Brain pericyte (primary cell): ENCODE results near the gene GNAT2.

Experiments used
- DNase-seq: peaks from one replicate; pipeline ENCODE4 v3.0.0-alpha.2; 2012; ENCODE audit warnings: low read depth, low spot score

Gene GNAT2

DNA sequence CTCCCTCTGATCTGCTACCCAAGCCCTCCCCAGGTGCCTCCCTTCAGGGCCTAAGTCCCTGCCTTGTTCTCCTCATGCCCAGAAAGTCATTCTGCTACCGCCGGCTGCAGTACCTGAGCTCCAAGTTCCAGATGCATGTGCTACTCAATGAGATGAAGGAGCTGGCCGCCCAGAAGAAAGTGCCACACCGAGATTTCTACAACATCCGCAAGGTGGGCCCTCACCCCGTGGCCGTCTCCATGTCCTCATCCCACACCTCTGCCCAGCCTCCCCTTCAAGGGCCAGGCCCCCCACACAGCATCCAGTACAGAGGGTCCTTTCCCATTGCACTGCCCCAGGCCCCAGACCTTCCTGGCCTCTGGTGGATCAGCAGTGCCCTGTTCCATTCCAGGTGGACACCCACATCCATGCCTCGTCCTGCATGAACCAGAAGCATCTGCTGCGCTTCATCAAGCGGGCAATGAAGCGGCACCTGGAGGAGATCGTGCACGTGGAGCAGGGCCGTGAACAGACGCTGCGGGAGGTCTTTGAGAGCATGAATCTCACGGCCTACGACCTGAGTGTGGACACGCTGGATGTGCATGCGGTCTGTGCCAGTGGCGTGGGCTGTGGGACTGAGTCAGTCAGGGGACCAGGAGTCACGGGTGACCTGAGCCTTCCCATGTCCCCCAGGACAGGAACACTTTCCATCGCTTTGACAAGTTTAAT is 8.4 kb upstream of the GNAT2 start:
- no peak for DNase-seq

GRCh38 chr1:109626682-109627408 is 7.4 kb upstream of the GNAT2 start:
- DNase-seq, result no peak

DNA sequence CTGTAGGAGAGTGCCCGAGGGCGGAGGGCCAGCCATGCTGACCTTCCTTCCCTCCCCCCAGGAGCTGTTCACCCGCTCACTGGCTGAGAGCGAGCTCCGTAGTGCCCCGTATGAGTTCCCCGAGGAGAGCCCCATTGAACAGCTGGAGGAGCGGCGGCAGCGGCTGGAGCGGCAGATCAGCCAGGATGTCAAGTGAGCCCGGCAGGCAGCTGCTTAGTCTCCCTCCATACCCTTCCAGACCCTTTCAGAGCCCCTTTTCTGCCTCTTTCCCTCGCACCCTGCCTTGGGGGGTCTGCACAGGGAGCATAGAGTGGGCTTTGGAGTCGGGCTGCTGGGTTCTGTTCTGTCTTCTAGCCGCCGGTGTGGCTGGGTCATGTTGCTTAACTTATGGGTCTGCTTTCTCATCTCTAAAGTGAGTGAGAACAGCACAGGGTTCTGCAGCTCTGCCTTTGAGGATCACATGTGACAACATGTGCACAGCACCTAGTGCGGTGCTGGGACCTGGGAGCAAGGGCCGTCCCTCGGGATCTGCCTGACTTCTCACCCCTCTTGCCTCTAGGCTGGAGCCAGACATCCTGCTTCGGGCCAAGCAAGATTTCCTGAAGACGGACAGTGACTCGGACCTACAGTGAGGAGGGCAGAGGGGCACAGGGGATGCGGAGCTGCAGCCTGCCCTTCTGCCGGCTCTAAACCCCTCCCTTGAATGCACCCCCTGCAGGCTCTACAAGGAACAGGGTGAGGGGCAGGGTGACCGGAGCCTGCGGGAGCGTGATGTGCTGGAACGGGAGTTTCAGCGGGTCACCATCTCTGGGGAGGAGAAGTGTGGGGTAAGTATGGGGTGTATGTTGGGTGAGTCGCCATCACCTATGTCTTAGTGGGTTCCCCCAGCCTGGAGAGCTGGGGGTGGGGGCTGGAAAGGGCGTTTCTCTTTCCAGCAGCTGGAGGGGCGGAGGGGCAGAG is 6.5 kb upstream of the GNAT2 start:
- no peak for DNase-seq

DNA sequence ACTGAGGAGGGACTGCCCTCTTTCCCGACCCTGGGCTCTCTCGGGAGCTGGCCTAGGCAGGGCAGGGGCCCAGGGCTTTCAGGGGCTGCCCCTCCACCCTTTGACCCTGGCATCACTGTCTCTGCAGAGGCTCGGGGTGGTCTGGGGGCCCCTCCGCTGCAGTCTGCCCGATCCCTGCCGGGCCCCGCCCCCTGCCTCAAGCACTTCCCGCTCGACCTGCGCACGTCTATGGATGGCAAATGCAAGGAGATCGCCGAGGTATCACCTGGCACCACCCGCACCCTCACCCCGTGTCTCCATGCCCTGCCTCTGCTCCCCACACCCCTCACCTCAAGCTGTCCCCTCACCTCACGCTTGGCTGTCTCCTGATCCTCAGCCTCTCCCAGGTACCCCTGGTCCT is 5.8 kb upstream of the GNAT2 start:
- no peak for DNase-seq

GRCh38 chr1:109624201-109625010 is 5.0 kb upstream of the GNAT2 start:
- DNase-seq, result no peak

DNA sequence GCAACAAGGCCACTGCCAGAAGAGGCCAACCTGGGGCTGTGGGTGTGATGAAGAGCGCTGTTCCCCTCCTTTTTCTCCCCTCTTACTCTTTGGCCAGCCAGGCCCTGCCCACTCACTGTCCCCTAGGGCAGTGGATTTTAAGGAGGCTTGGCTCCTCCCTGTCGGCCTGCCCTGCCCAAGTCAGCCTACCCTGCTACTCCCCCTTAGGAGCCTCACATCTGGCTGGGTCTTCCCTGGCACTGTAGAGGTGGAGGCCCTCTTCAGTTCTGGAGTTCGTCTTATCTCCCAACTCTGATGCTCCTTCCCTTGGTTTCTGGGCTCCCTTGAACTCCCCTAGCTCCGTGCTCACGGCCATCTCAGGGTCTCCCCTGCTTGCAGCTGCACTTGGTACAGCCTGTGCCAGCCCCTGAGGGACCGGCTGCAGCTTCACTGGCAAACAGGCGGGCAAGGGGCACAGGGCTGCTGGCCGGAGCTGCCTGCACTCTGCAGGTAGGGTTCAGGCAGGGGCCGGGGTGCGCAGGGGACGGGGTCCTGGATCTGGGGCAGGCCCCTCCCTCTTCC is 4.3 kb upstream of the GNAT2 start:
- no peak for DNase-seq

DNA sequence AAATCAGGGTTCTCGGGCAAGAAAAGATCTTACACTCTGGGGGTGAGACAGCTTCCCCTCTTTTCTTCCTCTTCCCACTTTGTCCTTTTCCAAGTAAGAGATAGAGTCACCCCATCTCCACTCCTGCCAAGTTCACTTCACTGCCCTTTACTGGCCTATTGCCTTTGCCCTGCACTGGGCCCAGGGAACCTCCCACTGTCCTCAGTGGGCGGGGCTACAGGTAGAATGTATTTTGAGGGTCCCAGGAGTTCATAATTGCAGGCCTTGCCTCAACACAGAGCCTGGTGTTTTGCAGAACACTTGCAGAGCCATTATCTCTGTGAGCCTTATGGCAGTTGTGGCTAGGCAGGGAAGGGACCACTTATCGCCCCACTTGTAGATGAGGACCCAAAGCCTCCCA is 3.5 kb upstream of the GNAT2 start:
- DNase-seq, result no peak

DNA sequence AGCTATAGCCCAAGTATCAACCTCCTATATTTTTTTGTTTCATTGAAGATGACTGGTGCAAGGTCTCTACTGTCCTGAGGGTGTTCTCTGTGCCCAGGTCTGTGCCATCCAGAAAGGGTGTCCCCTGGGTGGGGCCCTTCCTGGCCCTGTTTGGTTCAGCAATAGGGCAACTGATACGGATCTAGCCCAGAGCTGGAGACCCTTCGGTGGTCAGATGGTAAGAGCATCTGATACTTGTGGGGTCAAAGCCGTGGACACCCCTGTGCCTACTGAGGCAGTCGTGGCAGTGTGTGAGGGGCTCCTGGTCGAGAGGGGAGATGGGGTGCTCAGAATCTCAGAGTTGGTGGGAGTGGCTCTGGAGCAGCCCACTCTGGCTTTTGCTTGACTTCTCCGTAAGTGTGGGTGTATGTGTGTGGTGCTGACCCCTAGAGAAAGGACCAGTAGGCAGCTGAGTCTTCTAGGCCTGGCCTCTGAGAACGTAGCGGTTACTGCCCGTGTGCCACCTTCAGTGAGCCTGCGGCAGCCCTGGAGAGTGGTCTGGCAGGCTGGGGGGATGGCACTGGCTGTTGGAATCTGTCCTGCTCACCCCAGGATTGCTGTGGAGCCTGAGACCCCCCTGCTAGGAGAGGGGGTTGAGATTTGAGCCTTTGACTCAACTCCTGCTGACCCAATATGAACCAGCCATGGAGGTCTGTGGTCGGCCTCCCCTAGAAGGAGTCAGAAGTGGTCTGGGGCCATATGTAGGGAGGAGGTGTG is 2.9 kb upstream of the GNAT2 start:
- DNase-seq, result no peak

DNA sequence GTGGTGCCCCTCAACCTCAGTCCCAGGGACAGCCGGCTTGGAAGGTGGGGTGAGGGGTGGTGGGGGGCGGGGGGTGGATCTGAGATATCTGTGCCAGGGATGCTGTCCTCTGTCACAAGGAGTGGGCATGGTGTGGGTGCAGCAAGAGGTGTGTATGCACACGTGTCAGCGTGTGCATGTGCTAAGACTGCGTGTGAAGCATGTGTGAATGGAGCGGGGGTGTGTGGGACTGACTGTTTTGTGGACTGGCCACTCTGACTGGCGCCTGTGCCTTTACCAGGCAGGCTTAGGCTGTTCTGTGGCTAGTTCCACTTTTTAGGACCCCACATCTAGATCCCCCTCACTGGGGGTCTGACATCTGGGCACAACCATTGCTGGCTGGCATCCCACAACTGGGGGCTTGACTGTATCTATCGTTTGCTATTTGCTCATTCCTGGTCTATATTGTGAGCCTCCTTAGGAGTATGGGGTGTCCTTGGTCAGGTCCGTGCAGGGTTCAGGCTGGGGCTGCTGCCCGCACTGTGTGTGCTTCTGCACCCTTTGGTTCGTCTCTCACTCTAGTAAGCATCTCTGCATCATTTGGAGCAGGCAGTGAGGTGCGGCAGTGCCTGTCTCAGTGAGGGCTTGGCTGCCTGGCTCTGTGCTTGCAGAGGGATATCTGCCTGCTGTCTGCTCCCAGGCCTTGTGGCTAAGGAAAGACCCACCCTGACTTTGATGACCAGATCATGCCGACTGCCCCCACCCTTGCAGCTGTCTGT is 2.1 kb upstream of the GNAT2 start:
- no peak for DNase-seq

DNA sequence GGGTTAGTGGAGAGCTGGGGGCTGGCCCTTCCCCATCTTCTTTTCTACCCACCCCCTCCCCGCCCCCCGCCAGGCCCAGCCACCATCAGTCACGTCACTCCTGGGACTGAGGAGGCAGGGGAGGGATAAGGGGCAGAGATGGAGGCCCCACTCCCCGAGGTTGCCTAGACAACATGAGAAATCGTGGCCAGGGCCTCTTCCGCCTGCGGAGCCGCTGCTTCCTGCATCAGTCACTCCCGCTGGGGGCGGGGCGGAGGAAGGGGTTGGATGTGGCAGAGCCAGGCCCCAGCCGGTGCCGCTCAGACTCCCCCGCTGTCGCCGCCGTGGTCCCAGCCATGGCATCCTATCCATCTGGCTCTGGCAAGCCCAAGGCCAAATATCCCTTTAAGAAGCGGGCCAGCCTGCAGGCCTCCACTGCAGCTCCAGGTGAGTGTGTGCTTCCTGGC is 1.4 kb upstream of the GNAT2 start:
- DNase-seq, result peak; percentile 53

GRCh38 chr1:109620401-109620791 is 980 bp upstream of the GNAT2 start:
- DNase-seq, result no peak

DNA sequence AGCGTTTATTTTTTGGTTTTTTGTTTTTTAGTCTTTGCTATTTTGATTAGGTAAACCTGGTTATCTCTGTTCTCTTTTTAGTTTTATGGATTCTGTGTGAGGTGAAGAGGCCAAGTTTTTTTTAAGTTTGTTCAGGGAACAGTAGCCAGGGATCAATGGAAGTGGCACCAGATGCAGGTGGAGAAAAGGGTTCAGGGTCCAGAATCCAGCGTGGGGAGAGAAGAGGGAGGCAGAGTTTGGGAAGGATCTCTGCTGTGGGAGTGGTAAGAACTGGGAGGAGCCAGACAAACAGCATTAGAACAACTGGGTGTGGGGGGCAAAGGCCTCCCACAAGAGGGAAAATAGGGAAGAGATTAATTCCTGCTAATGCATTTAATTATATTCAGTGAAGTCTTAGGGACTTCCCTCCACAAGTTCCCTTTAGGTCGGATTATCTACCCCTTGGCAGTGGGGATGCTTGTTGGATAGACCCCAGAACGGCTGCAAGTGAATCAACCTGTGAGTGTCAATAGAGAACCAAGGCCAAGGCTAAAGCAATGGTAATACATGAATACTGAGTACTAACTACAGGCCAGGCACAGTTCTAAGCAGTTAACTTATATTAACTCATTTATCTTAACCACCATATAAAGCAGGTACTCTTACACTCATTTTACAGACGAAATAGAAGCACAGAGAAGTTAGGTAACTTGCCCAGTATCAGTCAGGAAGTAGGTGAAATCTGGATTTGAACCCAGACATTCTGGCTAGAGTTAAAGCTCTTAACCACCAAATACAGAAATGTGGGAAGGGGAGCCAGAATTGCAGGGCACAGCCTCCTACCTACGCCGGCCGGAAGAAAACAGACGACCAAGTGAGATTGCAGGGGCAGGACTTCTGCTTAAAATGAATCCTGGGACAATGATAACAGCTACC is 498 bp downstream of the GNAT2 start:
- no peak for DNase-seq

DNA sequence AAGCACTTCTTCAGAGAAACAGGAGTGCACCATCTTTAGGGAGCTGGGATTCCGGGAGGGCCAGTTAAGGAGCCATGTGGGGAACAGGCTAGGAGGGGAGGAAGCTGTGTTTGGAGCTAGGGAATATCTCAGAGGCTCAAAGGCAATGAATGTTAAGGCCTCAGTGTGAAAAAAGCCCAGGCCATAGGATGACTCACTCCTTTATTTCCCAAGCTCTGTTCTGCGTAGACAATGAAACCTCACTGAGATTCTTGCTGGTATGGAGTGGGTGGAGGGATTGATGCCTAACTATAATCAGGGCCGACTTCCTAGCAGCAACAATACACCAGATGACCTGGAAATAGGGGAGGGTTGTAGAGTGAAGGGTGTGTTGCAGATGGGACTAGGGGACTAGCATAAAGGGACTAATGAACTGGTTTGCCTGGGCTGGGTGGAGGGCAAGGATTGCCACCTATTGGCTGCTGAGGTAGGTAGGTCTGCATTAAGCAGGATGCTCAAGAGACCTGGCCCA is 2.1 kb downstream of the GNAT2 start:
- DNase-seq, result no peak

GRCh38 chr1:109616391-109616790 is 3.0 kb downstream of the GNAT2 start:
- DNase-seq, result no peak

DNA sequence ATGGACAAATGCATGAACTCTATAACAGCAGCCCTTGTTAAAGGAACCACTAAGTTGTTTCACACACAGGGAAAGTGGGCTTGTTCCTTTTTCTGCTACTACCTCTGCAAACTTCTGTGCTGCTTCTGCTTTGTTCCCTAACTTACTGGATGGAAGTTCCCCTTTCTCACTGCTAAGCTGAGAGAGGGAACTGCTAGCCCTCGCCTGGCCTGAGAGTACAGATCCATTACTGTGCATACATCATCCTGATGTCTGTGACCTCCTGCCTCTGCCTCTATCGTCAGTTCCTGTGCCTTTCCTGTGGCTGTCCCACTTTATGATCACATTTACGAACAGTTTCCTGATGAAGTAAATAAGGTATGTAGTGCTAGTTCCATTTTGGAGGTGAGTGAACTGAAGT is 3.5 kb downstream of the GNAT2 start:
- no peak for DNase-seq

DNA sequence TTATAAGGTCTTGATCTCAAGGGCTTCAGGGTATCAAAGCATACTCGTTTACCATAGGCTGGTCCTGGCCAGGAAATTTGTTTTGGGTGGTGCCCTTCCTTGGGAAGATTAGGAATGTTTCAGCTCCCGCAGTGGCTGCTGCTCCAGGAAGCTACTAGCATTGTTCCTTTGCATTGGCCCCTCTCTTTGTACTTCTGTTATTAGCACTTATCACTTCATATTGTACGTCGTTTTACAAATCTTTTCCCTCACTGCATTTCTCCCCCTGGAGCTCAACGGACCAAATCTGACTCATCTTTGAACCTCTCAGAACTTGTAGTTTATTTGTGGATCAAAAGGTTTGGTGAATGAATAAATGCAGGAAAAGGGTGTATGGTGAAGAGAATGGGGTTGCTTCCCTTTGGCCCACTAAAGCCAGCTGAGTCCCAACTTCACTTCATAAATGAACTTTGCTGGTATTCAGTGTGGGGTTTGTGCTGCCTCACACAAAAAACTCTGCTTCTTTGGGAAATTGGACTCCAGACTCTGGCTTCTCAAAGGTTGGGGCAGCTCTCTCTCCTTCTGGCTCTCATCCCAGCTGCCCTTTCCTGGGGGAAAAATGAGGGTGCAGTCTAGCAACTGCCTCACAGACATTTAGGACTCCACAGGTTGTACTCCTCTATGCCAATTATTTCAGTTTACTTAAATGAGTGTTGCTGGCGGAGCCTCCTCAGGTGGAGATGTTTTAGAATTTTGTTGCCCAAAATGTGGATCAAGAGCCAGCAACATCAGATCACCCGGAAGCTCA is 5.9 kb downstream of the GNAT2 start:
- no peak for DNase-seq

DNA sequence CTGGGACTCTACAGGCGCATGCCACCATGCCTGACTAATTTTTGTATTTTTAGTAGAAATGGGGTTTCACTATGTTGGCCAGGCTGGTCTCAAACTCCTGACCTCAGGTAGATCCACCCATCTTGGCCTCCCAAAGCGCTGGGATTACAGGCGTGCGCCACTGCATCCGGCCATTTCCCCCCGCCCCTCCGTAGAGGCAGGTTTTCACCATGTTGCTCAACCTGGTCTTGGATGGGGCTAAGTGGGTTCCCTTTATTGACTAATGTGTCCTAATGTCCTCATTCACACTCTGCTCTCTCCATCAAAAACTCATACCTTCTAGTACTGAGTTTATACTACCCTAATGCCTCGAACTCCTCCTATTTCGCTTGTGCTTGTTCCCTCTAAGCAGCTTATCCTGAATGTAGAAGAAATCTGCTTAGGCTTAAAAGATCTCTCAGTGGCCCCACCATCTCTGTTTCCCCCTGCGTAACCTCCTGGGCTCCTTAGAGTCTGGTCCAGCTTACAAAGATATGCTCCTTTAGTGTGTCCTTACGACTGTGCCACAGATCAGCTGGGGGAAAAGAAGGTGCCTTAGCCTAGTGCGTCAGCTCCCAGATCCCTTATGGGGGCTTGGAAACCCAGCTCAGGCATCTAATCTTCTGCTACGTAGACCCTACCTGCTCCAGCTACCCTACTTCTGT is 8.0 kb downstream of the GNAT2 start:
- DNase-seq, result no peak
